NCI-H748 (cell line): ENCODE data around the gene GJD2.
A peak's percentile ranks its signal among the peaks of the same experiment; 100 is the strongest.

Source experiments
- DNase-seq: peaks from one replicate; lab custom pipeline; 2025; ENCODE audit not compliant: unreplicated experiment; lab: John Stamatoyannopoulos, UW

GJD2 gene

DNA sequence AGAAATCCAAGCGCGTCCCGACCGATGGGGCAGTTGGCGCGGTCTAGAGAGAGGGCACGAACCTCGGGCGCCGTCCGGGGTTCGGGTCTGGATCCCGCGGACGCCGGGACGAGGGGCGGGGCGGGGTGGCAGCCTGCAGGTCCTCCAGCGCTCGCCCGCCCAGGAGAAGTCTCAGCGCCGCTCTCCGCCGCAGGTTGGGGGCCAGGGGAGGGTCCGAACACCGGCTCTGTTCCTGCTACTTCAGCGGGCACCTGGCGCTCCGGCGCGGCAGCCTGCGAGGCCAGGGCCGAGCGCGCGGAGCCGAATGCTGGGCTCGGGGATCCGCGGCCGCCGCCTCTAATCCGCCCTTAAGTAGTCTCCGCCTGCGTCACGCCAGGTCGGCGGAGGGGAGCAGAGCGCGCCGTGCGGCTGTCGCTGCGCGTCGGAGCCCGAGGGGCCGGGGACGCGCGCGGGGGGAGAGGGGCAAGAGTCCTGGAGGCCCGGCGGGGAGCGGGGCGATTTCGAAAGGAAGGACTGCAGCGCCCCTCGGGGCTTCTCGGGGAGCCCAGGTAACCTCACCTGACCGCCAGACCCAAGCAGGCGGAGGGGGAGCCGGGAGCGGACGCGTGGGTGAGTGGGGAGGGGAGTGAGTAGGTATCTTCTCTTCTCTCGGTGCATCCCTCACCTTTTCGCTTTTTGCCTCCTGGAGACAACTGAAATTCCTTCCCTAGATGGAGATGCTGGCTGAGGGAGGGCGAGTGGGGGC is at the start of gene GJD2:
TSS of gene GJD2 (minus strand) at position 325 of the 745 bp plus-strand sequence. CDS start 510 bp downstream, outside the sequence.
- DNase-seq, result peak; percentile 57

- DNase-seq, result no peak
These were observed 49.3 kb upstream of the GJD2 start for GRCh38 chr15:34804113-34804512.

DNA sequence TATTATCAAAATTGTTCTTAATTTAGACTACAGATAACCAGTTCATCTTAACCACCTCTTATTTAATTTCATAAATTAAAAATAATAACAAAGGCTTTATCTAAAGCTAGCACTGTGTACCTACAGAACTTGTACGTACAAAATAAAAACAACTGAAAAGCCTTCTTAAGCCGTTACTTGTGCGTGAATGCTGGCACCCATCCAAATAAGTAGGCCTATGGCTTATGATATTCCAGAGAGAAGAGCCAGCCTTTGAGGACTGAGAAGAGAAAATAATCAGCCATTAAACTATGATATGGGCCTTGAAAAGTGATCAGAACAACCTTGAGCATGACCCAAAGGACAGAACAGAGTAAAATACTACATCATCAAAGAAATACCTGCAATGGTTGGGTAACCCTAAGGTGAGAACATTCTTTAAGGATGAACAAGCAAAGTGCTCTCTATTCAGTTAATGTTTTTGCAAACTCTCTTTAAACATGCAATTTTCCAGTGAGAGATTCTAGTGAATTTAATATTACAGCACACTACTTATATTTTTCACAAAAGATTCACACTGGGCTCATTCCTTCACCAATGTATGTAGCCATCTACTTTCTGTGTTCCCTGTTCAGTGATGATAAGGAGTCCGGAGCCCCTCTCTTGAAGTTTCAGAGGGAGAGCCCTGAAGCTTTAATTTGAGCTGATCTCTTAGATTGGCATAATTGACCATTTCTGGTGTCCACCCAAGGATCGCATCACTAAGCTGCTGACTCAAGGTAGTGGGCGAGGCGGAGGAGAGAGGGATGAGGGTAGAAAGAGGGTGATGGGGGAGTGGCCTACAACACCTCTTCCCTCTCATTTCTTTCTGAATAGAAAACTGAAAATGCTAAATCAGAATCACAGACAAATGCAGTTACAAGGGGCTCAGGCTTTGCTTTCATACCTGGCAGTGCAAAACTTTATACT is 48.3 kb upstream of the GJD2 start:
- DNase-seq, result no peak

DNA sequence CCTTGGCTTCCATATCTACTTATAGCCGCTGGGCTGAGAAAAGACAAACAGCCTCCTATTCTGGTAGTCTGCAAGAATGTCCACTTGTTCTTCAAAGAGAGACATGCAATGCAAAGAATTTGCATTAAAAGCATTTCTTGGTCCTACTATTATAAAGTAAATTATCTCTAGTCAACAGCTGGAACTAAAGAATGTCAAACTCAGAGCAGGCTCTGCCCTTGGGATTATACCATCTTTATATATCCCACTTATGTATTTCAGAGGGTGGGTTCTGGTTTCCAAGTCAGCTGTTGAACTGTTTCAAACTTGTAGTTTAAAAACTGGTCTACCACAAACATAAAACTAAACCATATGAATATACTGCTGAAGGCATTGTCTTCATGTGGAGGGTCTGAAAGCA is 47.6 kb upstream of the GJD2 start:
- no peak for DNase-seq

DNA sequence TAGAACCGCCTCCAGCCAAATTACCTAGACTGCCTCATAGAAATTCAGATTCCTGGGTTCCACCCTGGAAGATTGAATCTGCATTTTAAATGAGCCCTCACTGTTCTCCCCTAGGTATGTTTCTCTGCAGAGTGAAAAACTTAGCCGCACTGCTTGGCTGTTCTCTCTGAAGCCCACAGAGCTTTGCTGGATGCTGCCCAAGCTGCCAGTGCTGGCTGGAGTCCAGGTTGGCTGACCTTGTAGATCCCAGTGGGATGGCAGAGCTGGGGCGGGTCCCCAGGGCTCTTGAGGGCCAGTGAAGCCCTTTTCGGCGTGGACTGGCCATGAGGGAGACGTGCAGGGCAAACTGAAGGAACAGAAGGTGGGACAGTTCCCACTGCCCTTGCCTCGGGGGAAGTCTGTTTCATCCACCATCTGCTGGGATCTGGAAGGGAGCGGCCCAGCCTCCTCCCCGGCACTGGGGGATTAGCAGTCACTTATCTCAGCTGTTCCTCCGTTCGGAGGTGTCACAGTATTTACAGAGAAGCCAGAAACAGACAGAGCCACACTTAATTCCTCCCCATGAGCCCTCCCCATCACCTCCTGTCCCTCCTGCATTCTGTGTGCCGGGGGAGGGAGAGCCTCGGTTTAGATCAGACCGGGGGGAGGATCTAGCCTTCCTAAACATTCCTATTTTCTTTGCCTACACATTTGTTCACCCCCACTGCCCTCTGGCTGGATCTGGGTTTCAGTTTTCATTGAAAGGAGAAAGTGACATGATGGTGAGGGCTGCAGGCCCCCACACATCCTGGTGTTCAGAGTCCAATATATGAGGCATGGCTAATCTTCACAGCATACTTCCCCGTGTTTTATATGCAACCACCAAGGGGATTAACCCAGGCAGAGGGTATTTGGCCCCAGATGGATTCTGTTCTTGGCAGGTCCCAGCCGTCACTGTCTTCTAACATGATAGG is 44.6 kb upstream of the GJD2 start:
- peak; percentile 0 for DNase-seq

- DNase-seq, result no peak
These were observed 42.1 kb upstream of the GJD2 start for GRCh38 chr15:34796847-34797435.

- DNase-seq, result no peak
These were observed 40.7 kb upstream of the GJD2 start, which contains the start of gene ACTC1 for GRCh38 chr15:34795267-34796081. ACTC1 (minus strand) TSS chr15:34795549; CDS start chr15:34794808, 741 bp downstream.

GRCh38 chr15:34794590-34795206 is 39.9 kb upstream of the GJD2 start:
- DNase-seq, result no peak

DNA sequence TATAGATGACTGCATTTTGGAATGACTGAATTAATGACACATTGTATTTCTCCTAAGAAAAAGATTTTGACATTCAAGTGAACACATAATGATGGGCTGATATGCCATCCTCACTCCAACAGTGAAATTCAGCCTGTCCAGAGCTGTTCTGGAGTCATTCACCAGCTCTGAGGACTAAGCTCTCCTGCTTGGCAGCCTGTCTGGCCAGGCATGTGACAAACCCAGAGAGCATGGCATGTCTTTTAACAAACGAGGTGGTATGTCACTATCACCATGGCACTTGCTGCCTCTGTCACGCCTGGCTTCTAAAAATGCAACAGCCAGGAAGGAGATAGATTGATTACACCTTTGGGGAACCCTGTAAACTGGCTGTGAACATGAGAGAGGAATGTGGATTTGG is 39.1 kb upstream of the GJD2 start:
- DNase-seq, result no peak

GRCh38 chr15:34793071-34793470 is 38.3 kb upstream of the GJD2 start:
- DNase-seq, result no peak

DNA sequence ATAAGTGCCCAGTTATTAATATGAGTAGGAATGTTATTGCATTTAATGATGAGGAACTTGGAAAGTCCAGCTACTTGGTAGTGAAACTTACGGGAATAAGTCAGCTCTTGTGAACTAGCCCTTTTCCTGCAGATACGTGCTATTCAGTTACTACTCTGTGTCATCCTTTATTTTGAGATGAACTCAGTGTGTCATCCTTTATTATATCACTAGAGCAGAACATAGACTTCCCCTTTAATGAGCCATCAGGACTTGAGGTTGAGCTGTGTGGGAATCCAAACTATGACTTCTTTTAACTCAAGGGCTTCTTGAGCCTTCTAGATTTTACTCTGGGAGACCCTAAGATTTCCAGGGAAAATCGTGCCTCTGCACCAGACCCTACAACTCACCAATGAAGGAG is 36.9 kb upstream of the GJD2 start:
- no peak for DNase-seq

- no peak for DNase-seq
These were observed 35.3 kb upstream of the GJD2 start for GRCh38 chr15:34790121-34790520.

DNA sequence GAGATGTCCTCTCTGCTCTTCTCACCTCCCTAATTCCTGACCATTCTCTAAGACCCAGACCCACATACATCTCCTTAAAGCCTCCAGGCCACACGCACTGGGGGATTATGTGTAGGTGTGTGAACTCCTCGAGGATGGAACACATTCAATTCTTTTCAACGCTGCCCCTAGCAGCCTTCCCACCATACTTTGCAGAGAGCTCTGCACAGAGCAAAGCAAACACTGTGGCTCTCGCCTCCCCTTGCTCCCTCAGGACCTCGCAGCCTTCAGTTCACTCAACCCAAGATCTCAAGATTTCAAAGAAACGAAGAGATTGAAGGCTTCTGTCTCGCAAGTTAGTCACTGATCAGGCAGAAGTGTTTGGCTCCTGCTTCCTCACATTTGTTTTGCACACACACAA is 34.5 kb upstream of the GJD2 start:
- no peak for DNase-seq

GRCh38 chr15:34786206-34786605 is 31.4 kb upstream of the GJD2 start:
- peak; percentile 2 for DNase-seq

GRCh38 chr15:34783991-34784390 is 29.2 kb upstream of the GJD2 start:
- no peak for DNase-seq

DNA sequence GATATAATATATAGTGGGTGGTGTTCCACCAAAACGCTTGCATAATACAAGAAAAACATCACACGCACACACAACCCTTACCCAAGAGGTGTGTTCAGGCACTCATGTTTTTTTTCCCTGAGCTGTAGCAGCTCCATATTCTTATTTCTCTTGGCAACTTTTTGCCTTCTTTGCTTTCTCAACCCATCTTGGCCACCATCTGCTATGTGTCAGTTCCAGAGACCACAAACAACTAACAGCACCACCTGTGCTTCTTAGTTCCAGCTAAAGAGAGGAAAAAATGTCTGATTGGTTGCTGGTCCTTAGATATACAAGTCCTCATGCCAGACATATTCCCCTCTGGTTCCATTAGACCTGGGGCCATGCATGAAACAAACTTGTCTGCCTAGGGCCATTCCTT is 28.6 kb upstream of the GJD2 start:
- DNase-seq, result no peak

GRCh38 chr15:34782901-34783300 is 28.1 kb upstream of the GJD2 start:
- DNase-seq, result no peak

DNA sequence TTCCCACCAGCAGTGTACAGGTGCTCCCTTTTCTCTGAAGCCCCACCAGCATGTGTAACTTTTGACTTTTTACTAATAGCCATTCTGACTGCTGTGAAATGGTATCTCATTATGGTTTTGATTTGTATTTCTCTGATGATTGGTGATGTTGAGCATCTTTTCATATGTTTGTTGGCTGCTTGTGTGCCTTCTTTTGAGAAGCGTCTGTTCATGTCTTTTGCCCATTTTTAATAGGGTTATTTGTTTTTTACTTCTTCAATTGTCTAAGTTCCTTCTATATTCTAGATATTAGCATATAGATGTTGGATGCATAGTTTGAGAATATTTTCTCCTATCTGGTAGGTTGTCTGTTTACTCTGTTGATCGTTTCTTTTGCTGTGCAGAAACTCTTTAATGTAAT is 25.9 kb upstream of the GJD2 start:
- DNase-seq, result no peak

GRCh38 chr15:34776606-34777105 is 21.9 kb upstream of the GJD2 start:
- DNase-seq, result no peak
